NCI-H187 treated with DMSO at 0.1 percent for 48 hours (cell line): Measurements from ENCODE around the gene RGMA.

Experiments used
- DNase-seq: peaks from one replicate; lab custom pipeline; 2025; lab: John Stamatoyannopoulos, UW

RGMA gene

DNA sequence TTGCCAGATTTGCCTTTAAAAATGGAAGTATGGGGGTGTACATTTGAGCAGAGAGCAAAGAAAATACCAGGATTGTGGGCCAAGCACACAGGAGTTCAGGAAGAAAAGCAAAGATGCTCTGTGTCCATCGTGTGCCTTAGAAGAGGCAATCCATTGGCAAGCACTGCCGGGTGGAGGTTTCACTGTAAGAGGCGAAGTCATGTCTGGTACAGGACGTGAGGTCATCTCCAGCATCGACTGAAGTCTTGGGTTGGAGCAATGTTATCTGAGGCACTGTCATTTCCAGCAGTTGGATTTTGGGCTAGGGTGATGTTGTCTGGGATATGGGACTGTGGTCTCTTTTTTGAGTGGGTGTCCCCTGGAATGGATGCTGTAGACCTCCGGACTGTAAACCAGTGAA lies 4.8 kb upstream of the RGMA start:
- DNase-seq: no peak

DNA sequence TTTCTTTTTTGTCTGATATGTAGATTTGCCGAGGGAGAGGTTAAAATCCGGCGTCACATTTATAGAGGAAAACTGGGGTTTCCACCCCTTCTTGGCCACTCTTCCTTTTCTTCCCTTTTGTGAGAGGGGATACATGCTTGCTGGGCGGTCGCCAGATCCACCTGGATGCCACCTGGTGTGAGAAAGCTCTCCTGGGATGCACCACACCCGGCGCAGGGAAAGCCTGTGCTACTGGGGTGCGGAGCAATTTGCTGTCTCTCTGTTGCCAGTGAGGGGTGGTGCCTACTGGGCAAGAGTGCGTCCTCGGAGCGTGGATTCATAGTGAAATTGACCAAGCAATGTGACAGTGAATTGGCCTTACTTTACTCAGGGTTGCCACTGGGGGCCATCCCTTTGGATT lies 2.5 kb upstream of the RGMA start:
- no peak for DNase-seq

GRCh38 chr15:93089727-93090305 lies 805 bp upstream of the RGMA start:
- no peak for DNase-seq

DNA sequence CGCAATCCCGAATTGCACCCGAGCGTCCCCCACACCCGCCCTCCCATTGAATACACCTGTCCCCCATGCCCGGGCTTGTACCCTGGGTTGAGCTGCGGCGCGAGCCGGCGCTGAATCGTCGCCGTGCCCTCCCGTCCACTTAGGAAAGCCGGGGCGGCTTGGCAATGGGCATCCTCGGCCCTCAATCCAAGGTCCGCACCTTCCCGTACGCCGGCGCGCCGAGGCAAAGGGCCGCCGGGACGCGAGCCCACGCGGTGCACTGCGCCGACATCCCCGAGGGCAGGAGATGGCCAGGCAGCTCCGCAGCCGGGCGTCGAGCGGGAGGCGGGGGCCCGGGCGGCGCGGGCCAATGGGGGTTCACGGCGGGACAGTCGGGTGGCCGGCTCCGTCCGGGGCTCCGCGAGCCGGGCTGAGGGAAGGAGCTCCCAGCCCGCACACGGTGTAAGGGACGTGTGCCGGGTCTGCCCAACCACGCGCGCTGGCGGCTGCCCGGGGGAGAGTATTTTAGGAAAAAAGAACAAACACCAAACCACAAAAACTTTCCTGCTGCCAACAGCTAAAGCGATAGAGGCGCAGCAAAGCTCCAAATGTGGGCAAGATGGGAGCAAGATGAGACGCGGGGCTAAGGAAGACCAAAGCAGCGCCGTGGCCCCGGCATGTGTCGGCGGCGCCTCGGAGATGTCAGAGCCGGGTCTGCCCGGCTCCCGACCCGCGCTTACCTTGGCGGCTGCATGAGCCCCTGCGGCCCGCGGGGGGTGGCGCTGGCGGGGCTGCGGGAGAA lies 621 bp downstream of the RGMA start:
- no peak for DNase-seq

- DNase-seq: peak; percentile 36
Measured at GRCh38 chr15:93087825-93088199, 1.2 kb downstream of the RGMA start.

GRCh38 chr15:93086791-93087190 lies 2.2 kb downstream of the RGMA start:
- DNase-seq: no peak

GRCh38 chr15:93085692-93086091 lies 3.3 kb downstream of the RGMA start:
- no peak for DNase-seq

- no peak for DNase-seq
Measured at GRCh38 chr15:93082861-93083260, 6.2 kb downstream of the RGMA start.

GRCh38 chr15:93081399-93081798 lies 7.6 kb downstream of the RGMA start:
- DNase-seq: no peak

GRCh38 chr15:93080451-93080850 lies 8.6 kb downstream of the RGMA start:
- no peak for DNase-seq

GRCh38 chr15:93076875-93077274 lies 12.1 kb downstream of the RGMA start:
- DNase-seq: no peak

GRCh38 chr15:93076217-93076616 lies 12.8 kb downstream of the RGMA start:
- DNase-seq: no peak

DNA sequence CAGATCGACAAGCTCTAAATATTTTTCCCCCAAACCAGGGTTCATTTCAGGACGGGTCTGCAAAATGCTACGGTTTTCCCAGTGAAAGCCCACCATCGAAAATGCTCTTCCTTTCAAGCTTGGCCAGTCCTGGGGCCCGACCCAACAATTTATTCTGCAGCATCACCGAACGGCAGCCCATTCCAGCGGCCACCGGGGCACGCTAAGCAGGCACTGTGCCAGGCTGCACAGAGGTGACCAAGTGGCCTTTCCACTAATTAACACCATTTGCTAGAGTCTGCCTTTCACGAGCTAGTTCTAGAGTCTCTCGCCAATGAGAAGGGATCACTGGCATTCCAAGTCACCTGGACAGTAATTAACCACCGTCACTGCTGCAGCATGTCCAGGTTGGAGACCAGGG lies 14.4 kb downstream of the RGMA start:
- DNase-seq: no peak

DNA sequence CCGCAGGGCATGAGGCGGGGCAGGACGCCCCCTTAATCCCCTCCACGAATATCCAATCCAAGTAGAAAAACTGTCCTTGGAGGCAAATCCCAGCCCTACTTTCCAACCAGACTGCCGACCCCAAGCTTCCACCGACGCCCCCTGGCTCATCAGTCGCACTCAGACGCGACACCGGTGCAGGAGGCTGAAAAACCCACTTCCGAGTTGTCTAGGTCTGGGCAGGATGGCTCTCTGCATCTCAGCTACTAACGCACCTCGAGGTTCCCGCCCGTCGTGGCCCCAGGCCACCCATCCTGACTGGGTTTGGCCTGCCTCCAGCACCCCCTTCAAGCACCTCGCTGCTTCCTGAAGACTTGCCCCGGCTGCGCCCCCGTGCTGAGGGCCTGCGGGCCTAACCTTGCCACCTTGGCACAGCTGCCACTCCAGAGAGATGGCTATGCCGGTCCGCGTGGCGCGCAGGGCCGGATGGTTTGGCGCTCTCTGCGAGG lies 15.5 kb downstream of the RGMA start:
- DNase-seq: no peak

- DNase-seq: no peak
Measured at GRCh38 chr15:93072411-93073394, 16.3 kb downstream of the RGMA start.

DNA sequence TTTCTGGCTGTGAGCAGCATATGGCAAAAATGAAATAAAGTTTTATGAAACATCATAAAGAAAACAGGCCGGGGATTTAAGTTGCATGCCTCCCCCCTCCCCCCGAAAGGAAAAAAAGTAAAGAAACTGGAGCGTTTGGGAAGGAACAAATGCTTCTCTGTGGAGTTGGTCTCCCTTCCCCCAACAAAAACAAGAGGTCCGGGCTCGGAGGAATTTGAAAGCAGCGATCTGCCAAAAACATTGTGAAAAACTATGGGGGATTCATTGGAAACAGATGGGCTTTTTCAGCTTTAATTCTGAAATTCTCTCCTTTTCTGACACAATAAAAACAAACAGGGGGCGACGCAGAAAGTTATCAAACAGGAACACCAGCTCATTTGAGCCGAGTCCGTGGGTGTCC lies 17.0 kb downstream of the RGMA start:
- no peak for DNase-seq

DNA sequence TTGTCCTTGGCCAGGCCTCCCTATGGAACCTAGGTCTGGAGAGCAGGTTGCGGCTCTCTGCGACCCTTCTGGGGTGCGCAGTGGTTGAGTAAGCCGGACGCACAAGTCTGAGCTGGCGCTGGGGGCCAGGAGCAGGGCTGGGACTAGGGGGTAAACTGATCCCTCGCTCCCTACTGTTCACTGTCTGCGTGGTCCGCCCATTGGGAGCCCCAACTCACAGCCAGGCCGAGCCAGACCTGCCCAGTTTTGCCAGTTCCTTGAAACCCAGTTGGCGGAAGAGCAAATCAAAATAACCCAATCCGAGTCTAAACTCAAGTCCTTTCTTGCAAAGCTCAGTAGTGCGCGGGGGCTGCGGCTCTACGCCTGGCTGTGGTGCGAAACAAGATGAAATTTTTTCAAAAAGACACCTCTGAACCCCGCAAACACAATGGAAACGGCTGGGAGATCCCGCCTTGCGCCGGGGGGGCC lies 17.5 kb downstream of the RGMA start:
- no peak for DNase-seq

DNA sequence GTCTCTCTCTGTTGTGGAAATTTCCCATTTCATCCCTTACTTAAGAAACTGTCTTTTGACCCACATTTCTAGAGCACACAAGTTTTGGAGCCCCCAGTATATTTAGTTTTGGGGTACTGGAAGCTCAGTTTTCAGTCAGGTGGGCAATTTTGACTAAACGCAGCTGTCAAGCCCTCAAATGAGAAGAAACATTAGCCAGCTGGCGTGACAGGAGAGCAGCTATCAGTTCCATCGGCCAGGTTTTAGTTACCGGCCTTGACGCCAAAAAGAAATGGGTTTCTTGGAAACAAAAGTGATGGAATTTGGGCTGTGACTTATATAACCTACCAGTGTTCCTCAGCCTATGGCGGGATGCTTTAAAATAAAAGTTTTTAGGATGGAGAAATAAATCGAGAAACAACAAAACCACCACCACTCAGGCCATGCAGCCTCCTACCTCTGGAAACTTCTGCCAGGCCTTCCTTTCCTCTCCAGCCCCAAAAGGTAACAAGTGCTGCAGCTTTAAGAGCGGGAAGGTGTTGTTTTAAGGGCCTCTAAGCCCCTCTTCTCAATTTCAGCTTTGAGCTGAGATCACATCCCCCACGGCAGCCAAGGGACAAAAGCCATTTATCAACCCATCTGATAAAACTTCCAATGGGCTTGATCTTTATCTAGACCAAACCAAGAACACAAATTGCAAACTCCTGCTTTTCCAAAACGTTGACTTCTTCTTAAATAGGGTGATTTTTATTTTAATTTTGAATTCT lies 18.3 kb downstream of the RGMA start:
- DNase-seq: no peak

GRCh38 chr15:93070132-93070531 lies 18.9 kb downstream of the RGMA start:
- no peak for DNase-seq

DNA sequence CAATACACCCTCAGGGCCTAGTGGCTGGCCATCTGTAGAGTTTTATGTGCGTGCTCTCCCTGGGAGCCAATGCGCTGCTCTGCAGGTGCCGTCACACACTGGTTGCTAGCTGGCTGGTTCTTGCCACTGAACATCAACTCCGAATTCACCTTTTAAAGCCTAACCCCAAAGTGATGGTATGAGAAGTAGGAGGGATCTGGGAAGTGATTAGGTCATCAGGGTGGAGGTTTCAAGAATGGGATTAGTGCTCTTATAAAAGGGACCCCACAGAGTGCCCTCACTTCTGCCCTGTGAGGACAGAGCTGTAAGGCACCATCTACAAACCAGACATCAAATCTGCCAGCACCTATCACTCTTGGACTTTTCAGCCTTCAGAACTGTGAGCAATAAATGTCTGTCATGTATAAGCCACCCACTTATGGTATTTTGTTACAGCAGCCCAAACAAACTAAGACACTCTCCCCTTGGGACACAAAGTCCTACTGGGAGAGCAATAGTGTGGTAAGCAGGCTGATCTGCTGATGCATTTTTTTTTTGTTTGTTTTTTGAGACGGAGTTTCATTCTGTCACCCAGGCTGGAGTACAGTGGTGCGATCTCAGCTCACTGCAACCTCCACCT lies 20.3 kb downstream of the RGMA start:
- no peak for DNase-seq

DNA sequence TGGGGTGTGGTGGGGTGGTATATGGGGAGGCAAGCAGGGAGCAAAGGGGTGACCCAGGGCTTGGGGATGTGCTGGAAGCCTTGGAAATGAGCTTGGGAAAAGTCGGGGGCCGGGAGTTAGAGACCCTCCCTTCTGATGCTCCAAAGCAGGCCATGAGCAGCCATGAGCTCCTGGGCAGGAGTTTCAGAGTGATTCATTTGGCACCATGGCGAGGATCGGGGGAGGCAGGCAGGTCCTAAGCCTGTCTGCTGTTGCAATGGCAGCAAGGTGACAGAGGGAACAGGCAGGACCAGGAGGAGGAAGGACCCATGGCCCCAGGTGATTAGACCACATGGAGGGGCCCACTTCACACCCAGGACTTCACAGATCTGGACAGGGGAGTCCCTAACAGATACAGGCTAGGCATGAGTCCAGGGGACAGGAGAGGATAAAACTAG lies 21.3 kb downstream of the RGMA start:
- no peak for DNase-seq
